WERI-Rb-1 (cell line): Measurements from ENCODE around the gene FOXO6.

Source experiments
- DNase-seq: peaks from one replicate; pipeline ENCODE4 v3.0.0-alpha.2; 2020
- H3K27ac ChIP-seq: fragments of 250-450 bp; sonication (Bioruptor Pico); 2 replicates; pipeline ENCODE4 v1.5.1; 2020; ENCODE audit warnings: mild to moderate bottlenecking, moderate library complexity
- H3K27me3 ChIP-seq: fragments of 250-450 bp; sonication (Bioruptor Pico); 2 replicates; pipeline ENCODE4 v1.5.1; 2021; ENCODE audit warnings: mild to moderate bottlenecking, low read depth, moderate library complexity; ENCODE audit not compliant: insufficient read depth, severe bottlenecking
- H3K36me3 ChIP-seq: fragments of 250-450 bp; sonication (Bioruptor Pico); 2 replicates; pipeline ENCODE4 v1.5.1; 2020; ENCODE audit warnings: mild to moderate bottlenecking, moderate library complexity
- H3K4me3 ChIP-seq: 2 replicates; pipeline ENCODE4 v1.5.1; 2011; ENCODE audit warnings: low read depth, mild to moderate bottlenecking, control low read depth, low read length
- H3K9me3 ChIP-seq: fragments of 250-450 bp; sonication (Bioruptor Pico); 2 replicates; pipeline ENCODE4 v1.5.1; 2021; ENCODE audit warnings: mild to moderate bottlenecking, moderate library complexity; ENCODE audit not compliant: severe bottlenecking
- TF ChIP-seq, protein P1 (sequence below): IDR thresholded peaks from 2 replicates; pipeline ENCODE4 v1.5.1; 2011; ENCODE audit warnings: low read depth, mild to moderate bottlenecking, control low read depth, inconsistent platforms, low read length

Gene FOXO6

GRCh38 chr1:41390166-41390565, 28.9 kb downstream of the FOXO6 start:
- DNase-seq, result no peak
- no peak overlapping the region for H3K27ac ChIP-seq

GRCh38 chr1:41390573-41390972, 29.3 kb downstream of the FOXO6 start:
- no peak overlapping the region for H3K4me3 ChIP-seq
- no peaks in the 10 kb centered on the region for H3K9me3 ChIP-seq
- TF ChIP-seq, protein P1, sequence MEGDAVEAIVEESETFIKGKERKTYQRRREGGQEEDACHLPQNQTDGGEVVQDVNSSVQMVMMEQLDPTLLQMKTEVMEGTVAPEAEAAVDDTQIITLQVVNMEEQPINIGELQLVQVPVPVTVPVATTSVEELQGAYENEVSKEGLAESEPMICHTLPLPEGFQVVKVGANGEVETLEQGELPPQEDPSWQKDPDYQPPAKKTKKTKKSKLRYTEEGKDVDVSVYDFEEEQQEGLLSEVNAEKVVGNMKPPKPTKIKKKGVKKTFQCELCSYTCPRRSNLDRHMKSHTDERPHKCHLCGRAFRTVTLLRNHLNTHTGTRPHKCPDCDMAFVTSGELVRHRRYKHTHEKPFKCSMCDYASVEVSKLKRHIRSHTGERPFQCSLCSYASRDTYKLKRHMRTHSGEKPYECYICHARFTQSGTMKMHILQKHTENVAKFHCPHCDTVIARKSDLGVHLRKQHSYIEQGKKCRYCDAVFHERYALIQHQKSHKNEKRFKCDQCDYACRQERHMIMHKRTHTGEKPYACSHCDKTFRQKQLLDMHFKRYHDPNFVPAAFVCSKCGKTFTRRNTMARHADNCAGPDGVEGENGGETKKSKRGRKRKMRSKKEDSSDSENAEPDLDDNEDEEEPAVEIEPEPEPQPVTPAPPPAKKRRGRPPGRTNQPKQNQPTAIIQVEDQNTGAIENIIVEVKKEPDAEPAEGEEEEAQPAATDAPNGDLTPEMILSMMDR, result no peak
- no peak overlapping the region for H3K27ac ChIP-seq
- H3K36me3 ChIP-seq, result no peaks in the 10 kb centered on the region
- no peak for DNase-seq
- H3K27me3 ChIP-seq, result no peaks in the 10 kb centered on the region

More at GRCh38 chr1:41390166-41390565, 28.9 kb downstream of the FOXO6 start:
- TF ChIP-seq, protein P1, result no peak
- Histone ChIP-seq H3K27me3 (no peaks in the 10 kb centered on the region), H3K4me3 (no peak overlapping the region), H3K36me3 (no peaks in the 10 kb centered on the region), H3K9me3 (no peaks in the 10 kb centered on the region)

- no peaks in the 10 kb centered on the region for H3K9me3 ChIP-seq
- H3K27me3 ChIP-seq, result no peaks in the 10 kb centered on the region
These were observed 30.7 kb downstream of the FOXO6 start for GRCh38 chr1:41391834-41392527.

GRCh38 chr1:41392528-41392924, 31.3 kb downstream of the FOXO6 start:
- no peak for DNase-seq
- H3K27me3 ChIP-seq, result no peaks in the 10 kb centered on the region
- TF ChIP-seq, protein P1, result no peak
- H3K4me3 ChIP-seq, result no peak overlapping the region
- H3K27ac ChIP-seq, result no peak overlapping the region
- H3K9me3 ChIP-seq, result no peaks in the 10 kb centered on the region
- H3K36me3 ChIP-seq, result no peaks in the 10 kb centered on the region

More at GRCh38 chr1:41391834-41392527, 30.7 kb downstream of the FOXO6 start:
- TF ChIP-seq, protein P1, result no peak
- Histone ChIP-seq H3K4me3 (no peak overlapping the region), H3K27ac (no peak overlapping the region), H3K36me3 (no peaks in the 10 kb centered on the region)
- DNase-seq, result no peak

DNA sequence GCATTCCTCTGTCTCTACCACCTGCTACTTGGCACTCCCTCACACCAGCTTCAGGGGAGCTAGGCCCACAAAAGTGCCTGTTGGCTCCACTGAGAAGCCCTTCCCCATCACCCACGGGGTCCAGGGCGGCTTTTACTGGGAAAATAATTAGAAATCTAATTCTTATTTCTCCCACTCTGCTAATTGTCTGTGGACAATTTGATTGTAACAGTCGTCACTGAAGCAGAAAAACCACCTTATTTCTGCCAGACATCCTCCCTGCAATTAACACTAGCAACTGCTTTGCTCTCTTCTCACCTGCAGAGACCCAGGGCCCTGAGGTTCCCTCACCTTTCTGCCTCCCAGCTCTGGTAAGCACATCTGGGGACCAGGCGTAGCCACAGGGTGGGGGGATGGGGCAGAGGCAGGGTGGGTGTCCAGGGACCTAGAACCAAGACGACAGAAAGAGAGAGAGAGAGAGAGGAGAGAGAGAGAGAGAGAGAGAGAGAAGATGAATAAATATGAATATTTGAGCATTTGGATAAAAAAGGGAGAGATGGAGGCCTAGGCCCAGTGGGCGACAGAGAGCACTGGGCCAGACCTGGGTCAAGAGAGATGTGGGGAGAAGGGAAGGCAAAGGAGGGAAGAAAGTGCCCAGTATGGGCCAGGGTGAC, 32.6 kb downstream of the FOXO6 start:
- TF ChIP-seq, protein P1, result no peak
- H3K27me3 ChIP-seq, result no peaks in the 10 kb centered on the region
- no peaks in the 10 kb centered on the region for H3K9me3 ChIP-seq
- H3K36me3 ChIP-seq, result no peaks in the 10 kb centered on the region
- H3K27ac ChIP-seq, result no peak overlapping the region
- DNase-seq, result no peak
- no peak overlapping the region for H3K4me3 ChIP-seq
